HG02610 (cell line): Measurements from ENCODE around the gene SOD1.
"Not testable (repeated sequence)": the region's sequence is repeated elsewhere in the genome, so short reads cannot be mapped to it uniquely, and the experiment has no call there.

Experiments
- ATAC-seq: cut with Tn5 transposase; IDR thresholded peaks from one replicate; pipeline ENCODE4 v1.9.1; 2021; ENCODE audit warnings: mild to moderate bottlenecking, moderate library complexity; ENCODE audit not compliant: unreplicated experiment

Gene SOD1

DNA sequence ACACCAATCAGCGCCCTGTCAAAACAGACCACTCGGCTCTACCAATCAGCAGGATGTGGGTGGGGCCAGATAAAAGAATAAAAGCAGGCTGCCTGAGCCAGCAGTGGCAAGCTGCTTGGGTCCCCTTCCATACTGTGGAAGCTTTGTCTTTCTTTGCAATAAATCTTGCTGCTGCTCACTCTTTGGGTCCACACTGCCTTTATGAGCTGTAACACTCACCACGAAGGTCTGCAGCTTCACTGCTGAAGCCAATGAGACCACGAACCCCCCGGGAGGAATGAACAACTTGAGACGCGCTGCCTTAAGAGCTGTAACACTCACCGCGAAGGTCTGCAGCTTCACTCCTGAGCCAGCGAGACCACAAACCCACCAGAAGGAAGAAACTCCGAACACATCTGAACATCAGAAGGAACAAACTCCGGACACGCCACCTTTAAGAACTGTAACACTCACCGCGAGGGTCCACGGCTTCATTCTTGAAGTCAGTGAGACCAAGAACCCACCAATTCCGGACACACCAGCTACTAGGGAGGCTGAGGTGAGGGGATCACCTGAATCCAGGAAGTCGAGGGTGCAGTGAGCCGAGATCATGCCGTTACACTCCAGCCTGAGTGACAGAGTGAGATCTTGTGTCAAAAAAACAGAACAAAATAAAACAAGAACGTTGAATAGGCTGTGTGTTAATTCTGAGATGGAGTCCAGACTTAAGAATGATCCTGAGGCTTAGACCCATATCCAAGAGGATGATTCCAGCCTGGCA is 4.5 kb upstream of the SOD1 start:
- ATAC-seq, result not testable (repeated sequence)

DNA sequence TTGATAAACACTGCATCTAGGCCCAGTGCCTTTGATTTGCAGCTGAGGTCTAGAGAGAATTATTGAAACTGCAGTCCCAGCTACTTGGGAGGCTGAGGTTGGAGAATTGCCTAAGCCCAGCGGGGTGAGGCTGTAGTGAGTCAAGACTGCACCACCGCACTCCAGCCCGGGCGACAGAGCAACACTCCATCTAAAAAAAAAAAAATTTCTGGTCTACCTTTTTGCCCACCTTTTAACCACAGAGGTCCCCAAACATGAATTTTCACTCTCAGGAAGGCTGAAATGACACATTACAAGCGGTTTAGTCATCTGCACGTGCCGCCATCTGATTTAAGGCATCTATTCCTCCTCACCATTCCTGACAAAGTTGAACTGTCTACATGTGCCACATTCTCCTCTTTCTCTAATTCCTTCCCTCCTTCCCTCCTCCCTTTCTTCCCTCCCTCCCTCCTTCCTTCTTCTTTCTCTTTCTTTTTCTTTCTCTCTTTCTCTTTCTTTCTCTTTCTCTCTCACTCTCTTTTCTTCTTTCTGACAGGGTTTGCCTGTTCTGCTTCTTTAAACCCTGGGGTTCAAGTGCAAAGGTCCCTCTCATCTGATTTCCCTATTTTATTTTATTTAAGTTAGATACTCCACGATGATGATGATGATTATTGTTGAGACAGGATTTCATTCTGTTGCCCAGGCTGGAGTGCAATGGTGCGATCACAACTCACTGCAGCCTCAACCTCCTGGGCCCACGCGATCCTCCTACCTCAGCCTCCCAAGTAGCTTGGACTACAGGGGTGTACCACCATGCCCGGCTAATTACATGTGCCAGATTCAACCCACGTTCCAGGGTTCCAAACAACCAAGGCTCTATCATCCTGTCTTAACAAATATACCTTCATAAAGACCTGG is 3.0 kb upstream of the SOD1 start:
- no peak for ATAC-seq

DNA sequence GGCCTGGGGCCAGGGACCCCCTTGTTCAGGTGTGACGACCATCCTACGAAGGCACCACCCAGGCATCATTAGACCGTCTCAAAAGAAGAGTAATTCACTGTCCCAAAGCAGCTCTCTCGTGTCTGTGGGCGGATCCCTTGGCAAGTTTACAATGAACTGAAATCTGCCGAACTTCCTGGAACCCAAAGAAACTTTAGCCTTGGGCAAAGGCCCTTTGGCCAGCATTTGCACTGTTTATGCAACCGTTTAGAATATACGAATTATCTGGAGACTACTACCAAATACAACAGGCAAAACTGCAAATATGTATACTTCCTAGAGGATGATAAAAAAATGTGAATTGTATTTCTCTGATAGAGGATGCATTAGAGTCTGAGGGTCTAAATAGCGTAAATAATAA is 1.4 kb upstream of the SOD1 start:
- no peak for ATAC-seq

DNA sequence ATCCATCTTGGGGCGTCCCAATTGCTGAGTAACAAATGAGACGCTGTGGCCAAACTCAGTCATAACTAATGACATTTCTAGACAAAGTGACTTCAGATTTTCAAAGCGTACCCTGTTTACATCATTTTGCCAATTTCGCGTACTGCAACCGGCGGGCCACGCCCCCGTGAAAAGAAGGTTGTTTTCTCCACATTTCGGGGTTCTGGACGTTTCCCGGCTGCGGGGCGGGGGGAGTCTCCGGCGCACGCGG is 282 bp upstream of the SOD1 start:
- peak; percentile 24 for ATAC-seq

DNA sequence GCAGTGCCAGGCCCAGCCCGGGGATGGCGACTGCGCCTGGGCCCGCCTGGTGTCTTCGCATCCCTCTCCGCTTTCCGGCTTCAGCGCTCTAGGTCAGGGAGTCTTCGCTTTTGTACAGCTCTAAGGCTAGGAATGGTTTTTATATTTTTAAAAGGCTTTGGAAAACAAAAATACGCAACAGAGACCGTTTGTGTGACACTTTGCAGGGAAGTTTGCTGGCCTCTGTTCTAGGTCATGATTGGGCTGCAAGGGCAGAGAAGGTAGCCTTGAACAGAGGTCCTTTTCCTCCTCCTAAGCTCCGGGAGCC is 719 bp downstream of the SOD1 start:
- ATAC-seq, result peak; percentile 21

DNA sequence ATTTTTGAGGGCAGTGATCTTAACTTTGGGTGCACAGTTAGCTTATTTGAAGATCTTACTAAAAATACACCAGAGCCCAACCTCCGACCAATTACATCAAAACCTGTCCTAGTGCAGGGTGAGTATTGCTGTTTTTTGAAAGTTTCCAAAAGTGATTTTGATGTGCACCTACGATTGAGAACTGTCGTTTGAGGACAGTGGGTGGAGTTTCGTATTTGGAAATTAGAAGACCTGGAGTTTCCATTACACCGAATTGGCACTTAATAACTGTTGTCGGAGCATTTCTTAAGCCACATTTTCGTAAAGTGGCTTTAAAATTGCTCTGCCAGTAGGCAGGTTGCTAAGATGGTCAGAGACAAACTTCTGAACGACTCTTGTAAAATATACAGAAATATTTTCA is 1.1 kb downstream of the SOD1 start:
- ATAC-seq, result no peak

DNA sequence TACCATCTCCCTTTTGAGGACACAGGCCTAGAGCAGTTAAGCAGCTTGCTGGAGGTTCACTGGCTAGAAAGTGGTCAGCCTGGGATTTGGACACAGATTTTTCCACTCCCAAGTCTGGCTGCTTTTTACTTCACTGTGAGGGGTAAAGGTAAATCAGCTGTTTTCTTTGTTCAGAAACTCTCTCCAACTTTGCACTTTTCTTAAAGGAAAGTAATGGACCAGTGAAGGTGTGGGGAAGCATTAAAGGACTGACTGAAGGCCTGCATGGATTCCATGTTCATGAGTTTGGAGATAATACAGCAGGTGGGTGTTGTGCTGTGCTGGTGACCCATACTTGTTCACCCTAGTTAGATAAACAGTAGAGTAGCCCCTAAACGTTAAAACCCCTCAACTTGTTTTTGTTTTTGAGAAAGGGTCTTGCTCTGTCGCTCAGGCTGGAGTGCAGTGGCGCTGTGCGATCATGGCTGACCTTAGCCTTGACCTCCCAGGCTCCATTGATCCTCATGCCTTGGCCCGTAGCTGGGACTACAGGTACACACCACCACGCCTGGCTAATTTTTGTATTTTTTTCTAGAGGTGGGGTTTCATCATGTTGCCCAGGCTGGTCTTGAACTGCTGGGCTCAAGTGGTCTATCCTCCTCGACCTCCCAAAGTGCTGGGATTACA is 4.2 kb downstream of the SOD1 start:
- no peak for ATAC-seq

GRCh38 chr21:31665397-31665796 is 5.9 kb downstream of the SOD1 start:
- ATAC-seq, result no peak

DNA sequence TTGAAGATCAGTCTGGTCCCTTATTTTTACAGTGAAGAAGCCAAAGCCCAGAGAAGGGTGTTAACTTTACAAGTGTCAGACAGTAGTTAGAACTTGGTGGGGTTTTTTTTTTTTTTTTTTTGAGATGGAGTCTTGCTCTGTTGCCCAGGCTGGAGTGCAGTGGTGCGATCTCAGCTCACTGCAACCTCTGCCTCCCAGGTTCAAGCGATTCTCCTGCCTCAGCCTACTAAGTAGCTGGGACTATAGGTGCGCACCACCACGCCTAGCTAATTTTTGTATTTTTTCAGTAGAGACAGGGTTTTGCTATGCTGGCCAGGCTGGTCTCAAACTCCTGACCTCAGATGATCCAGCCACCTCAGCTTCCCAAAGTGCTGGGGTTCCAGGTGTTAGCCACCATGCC is 6.4 kb downstream of the SOD1 start:
- ATAC-seq, result not testable (repeated sequence)

DNA sequence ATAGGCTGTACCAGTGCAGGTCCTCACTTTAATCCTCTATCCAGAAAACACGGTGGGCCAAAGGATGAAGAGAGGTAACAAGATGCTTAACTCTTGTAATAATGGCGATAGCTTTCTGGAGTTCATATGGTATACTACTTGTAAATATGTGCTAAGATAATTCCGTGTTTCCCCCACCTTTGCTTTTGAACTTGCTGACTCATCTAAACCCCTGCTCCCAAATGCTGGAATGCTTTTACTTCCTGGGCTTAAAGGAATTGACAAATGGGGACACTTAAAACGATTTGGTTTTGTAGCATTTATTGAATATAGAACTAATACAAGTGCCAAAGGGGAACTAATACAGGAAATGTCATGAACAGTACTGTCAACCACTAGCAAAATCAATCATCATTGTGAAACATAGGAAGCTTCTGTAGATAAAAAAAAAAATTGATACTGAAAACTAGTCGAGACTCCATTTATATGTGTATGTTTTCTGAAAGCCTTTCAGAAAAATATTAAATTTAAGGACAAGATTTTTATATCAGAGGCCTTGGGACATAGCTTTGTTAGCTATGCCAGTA is 7.0 kb downstream of the SOD1 start:
- no peak for ATAC-seq

DNA sequence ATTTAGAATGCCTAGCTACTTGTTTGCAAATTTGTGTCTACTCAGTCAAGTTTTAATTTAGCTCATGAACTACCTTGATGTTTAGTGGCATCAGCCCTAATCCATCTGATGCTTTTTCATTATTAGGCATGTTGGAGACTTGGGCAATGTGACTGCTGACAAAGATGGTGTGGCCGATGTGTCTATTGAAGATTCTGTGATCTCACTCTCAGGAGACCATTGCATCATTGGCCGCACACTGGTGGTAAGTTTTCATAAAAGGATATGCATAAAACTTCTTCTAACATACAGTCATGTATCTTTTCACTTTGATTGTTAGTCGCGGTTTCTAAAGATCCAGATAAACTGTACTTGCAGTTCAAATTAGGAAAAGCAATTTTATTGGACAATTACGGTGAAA is 7.6 kb downstream of the SOD1 start:
- no peak for ATAC-seq

GRCh38 chr21:31667639-31668038 is 8.1 kb downstream of the SOD1 start:
- ATAC-seq, result no peak

DNA sequence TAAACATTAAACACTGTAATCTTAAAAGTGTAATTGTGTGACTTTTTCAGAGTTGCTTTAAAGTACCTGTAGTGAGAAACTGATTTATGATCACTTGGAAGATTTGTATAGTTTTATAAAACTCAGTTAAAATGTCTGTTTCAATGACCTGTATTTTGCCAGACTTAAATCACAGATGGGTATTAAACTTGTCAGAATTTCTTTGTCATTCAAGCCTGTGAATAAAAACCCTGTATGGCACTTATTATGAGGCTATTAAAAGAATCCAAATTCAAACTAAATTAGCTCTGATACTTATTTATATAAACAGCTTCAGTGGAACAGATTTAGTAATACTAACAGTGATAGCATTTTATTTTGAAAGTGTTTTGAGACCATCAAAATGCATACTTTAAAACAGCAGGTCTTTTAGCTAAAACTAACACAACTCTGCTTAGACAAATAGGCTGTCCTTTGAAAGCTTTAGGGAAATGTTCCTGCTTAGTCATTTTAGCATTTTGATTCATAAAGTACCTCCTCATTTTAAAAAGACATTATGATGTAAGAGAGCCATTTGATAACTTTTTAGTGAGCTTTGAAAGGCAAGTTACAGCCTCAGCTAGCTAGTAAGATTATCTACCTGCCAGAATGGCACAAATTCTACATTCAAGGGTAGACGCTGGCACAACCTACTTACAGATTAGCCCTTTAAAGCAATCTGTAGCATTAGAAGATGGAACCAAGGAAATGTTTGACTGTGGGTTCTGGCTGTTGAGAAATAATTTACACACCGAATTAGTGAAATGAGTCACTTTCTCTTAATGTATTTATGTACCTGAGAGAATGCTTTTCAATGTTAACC is 9.4 kb downstream of the SOD1 start:
- peak; percentile 70 for ATAC-seq

DNA sequence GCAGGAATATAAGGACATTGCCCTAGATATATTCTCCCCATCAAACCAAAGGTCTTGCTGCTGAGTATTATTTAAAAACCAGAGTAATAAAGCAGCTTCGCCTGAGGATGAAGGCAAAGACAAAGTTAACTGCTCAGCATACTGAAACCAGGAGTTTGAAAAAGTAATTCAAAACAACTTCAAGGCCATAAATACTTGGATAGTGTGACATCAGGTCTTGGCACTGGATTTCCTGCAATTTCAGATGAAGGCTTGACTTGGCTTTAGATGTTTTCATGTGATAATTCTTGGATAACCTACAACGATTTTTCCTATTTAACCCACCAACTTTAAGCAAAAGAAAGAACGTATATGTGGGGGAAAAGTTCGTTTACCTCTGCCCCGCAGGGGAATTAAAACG is 10.6 kb downstream of the SOD1 start:
- ATAC-seq, result no peak

DNA sequence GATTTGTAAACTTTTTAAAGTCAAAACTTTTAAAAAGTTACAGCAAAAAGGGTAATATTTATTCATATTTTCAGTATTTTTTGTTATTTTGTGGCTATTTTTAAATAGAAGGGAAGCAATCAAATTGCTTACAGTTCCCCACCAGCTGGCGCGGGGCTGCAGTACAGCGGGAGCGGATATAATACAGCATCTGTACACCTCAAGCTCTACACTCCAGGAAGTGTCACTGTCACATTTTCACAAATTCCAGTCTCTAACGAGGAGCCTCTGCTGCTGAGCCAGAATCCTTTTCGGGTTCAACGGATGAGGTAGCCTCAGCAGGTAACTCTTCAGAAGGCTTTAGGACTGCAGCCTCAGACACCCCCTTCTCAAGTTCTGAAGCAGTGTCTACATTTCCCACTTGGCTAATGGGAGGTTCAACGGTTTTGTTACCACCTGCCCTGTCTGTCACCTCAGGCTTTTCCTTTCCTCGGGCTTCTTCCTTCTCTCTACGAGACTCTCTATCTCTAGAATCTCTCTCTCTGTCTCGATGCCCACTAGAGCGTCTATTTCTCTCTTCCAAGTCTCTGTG is 11.7 kb downstream of the SOD1 start:
- no peak for ATAC-seq

DNA sequence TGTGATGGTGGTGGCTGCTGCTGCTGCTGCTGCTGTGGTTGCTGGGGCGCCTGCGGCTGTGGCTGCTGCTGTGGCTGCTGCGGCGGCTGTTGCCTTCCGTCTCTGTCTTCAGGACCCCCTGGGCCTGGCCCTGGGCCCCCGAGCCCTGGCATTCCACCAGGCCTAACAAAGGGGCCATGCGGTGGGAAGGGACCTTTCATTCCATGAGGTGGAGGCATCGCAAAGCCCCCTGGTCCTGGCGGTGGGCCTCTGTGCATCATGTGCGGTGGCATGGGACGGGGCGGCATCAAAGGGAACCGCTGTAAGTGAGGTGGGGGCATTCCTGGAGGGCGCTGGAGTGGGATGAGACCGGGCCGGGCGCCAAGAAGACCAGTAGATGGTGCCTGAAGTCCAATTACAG is 12.4 kb downstream of the SOD1 start:
- no peak for ATAC-seq

DNA sequence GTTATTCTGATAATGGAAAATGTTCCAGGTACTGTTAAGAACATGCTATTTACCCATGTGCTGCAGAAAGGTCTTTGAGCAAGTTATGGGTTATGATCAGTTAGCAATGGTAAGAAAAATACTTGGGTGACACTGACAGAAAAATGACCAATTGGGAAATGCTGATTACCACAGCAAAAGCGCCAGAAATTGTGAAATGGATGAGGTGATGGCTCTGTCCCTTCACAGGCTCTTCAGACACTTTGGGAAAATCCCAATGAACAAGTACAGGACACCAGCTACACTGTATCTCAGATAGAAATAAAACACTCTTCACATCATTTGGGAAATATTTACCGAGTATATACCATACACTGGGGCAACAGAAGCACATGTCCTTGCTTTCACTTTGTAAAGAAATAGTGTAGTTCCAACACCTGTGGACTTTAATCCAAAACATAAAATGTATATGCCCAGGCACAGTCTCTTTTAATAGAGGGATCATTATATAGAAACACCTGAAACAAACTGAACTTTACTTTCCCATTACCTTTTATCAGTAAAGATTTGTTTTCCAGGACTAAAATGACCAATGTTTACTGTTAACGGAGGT is 13.9 kb downstream of the SOD1 start:
- ATAC-seq, result no peak

DNA sequence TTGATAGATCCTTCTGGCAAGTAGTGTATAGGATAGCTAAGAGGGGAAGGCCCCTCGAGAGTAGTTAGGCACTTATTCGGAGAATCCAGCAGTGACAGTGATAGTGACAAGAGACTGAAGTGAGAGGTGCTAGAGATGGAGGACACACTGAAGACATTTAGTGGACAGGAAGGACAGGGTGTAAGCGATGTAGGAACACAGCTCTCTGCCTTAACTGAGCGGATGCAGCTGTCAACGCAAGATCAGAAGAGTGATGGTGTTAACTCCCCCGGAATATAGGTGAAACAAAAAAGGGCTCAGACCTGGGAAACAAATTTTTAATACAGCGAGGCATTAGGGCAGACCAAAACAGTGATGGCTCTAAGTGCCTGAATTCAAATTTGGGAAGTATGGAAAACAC is 15.8 kb downstream of the SOD1 start:
- no peak for ATAC-seq

- no peak for ATAC-seq
Measured at GRCh38 chr21:31675960-31676359, 16.5 kb downstream of the SOD1 start.

- no peak for ATAC-seq
Measured at GRCh38 chr21:31677047-31677446, 17.6 kb downstream of the SOD1 start.
